Gastroesophageal sphincter (tissue), 4 donors: Measurements from ENCODE around the gene KCNN3. TPM values are rescaled to one million over a fixed set of nuclear protein-coding genes. Genes with fewer than 3 reads are reported as not detected.

Source experiments
- ATAC-seq: fragments of 150-250 bp; one replicate; pipeline ENCODE4 v1.9.1; 2016; ENCODE audit warnings: mild to moderate bottlenecking, moderate library complexity
- H3K27ac ChIP-seq, 4 donors: fragments of 200-600 bp; sonication (generic) in 3 of 4; 1 replicate in 3 of 4; 2 replicates in 1 of 4; pipeline ENCODE4 v1.5.1; 2016 to 2019
- H3K27me3 ChIP-seq: fragments of 200-600 bp; sonication (generic); one replicate; pipeline ENCODE4 v1.5.1; 2019
- H3K36me3 ChIP-seq, 2 donors: fragments of 200-600 bp; sonication (generic); one replicate each; pipeline ENCODE4 v1.5.1; 2019; ENCODE audit warnings: control low read depth in 1 of 2
- H3K4me1 ChIP-seq, 3 donors: fragments of 200-600 bp; sonication (generic); 1 replicate in 2 of 3; 2 replicates in 1 of 3; pipeline ENCODE4 v1.5.1; 2016 to 2019; ENCODE audit warnings: control low read depth in 2 of 3
- H3K4me3 ChIP-seq, 2 donors: fragments of 200-600 bp; sonication (generic); one replicate each; pipeline ENCODE4 v1.5.1; 2019; ENCODE audit warnings: mild to moderate bottlenecking in 1 of 2, moderate library complexity in 1 of 2
- H3K9me3 ChIP-seq, 3 donors: fragments of 200-600 bp; sonication (generic); one replicate each; pipeline ENCODE4 v1.5.1; 2017 to 2019; ENCODE audit warnings: control low read depth in 2 of 3
- EP300 ChIP-seq: sonication (generic); formaldehyde crosslinking; IDR thresholded peaks from one replicate; pipeline ENCODE4 v1.6.1; 2017; ENCODE audit warnings: antibody characterized with exemption, mild to moderate bottlenecking
- POLR2A ChIP-seq, 2 donors: fragments of 450-650 bp; IDR thresholded peaks; one replicate each; pipeline ENCODE4 v1.6.1; 2017; ENCODE audit warnings: antibody characterized with exemption in 2 of 2, mild to moderate bottlenecking in 2 of 2, moderate library complexity in 1 of 2
- POLR2AphosphoS5 ChIP-seq: sonication (generic); formaldehyde crosslinking; IDR thresholded peaks from one replicate; pipeline ENCODE4 v1.6.1; 2017; ENCODE audit warnings: antibody characterized with exemption
- WGBS, 2 donors: methylation state at CpG; one replicate each; pipeline ENCODE4 v1.1.5; 2018; ENCODE audit warnings: low coverage in 1 of 2; 5-methylcytosine and 5-hydroxymethylcytosine counted together
- total RNA-seq, 4 donors: library from RNA; depleted of rRNA; stranded (reverse); fragments of >200 nt; gene quantifications; one replicate each; pipeline ENCODE4 v1.1.0, GENCODE V29; 2016
- TF ChIP-seq, protein P1 (sequence below), 4 experiments: fragments of 200-600 bp in 2 of 4; fragments of 450-650 bp in 2 of 4; sonication (generic) in 1 of 4; IDR thresholded peaks; one replicate each; pipeline ENCODE4 v1.5.1; 2017 to 2019; ENCODE audit warnings: antibody characterized with exemption in 4 of 4, mild to moderate bottlenecking in 2 of 4, moderate library complexity in 2 of 4

KCNN3 gene
- total RNA-seq, 4 donors from 2014 or later: 1.8 to 13.7 (median 8.1) TPM

DNA sequence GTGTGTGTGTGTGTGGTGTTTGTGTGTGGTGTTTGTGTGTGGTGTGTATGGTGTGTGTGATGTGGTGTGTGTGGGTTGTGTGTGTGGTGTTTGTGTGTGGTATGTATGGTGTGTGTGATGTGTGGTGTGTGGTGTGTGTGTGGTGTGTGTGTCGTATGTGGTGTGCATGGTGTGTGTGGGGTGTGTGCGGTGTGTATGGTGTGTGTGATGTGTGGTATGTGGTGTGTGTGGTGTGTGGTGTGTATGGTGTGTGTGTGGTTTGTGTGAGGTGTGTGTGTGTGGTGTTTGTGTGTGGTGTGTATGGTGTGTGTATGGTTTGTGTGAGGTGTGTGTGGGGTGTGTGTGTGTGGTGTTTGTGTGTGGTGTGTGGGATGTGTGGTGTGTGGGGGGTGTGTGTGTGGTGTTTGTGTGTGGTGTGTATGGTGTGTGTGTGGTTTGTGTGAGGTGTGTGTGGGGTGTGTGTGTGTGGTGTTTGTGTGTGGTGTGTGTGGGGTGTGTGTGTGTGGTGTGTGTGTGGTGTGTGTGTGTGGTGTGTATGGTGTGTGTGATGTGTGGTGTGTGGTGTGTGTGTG, 155.9 kb downstream of the KCNN3 start:
- Histone ChIP-seq H3K9me3 (no peaks in the 10 kb centered on the region), H3K36me3 (no peaks in the 10 kb centered on the region), H3K27ac (no peak overlapping the region), H3K4me1 (peaks cover 0 to 26% (median 8%) of the 10 kb centered on the region in 3 donors), H3K27me3 (no peaks in the 10 kb centered on the region), H3K4me3 (no peak overlapping the region)
- 95 to 100% methylated on average over 1 to 2 of the region's 2 CpGs for WGBS, 2 donors
- no peak for ATAC-seq
- TF ChIP-seq POLR2AphosphoS5 (no peak), EP300 (no peak), POLR2A (IDR thresholded peaks at IDR 0.05) (no peak)
- TF ChIP-seq, protein P1, sequence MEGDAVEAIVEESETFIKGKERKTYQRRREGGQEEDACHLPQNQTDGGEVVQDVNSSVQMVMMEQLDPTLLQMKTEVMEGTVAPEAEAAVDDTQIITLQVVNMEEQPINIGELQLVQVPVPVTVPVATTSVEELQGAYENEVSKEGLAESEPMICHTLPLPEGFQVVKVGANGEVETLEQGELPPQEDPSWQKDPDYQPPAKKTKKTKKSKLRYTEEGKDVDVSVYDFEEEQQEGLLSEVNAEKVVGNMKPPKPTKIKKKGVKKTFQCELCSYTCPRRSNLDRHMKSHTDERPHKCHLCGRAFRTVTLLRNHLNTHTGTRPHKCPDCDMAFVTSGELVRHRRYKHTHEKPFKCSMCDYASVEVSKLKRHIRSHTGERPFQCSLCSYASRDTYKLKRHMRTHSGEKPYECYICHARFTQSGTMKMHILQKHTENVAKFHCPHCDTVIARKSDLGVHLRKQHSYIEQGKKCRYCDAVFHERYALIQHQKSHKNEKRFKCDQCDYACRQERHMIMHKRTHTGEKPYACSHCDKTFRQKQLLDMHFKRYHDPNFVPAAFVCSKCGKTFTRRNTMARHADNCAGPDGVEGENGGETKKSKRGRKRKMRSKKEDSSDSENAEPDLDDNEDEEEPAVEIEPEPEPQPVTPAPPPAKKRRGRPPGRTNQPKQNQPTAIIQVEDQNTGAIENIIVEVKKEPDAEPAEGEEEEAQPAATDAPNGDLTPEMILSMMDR (IDR thresholded peaks at IDR 0.05): no peak

DNA sequence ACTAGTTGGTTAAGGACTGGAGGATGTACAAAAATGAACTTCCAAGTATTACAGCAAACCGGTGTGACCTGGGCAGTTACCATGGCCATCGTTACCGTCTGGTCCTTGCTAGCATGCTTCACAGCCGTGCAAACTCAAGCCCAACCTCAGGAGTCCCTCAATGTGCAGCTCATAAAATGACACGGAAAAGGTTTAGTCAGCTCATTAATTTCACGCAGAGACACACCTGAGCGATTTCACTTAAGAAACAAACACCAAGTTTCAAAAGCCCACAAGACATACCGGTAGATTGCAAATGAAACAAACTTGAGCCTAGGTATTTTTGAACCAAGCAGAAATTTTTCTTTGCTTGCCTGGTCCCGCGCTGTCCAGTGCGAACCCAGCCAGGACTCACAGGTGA, 157.1 kb downstream of the KCNN3 start:
- Histone ChIP-seq H3K27ac (no peak overlapping the region), H3K9me3 (no peaks in the 10 kb centered on the region), H3K4me3 (no peak overlapping the region), H3K36me3 (peaks cover 0 to 2% of the 10 kb centered on the region in 2 donors), H3K4me1 (peaks cover 0 to 25% (median 8%) of the 10 kb centered on the region in 3 donors), H3K27me3 (no peaks in the 10 kb centered on the region)
- TF ChIP-seq POLR2AphosphoS5 (no peak), EP300 (no peak), POLR2A (IDR thresholded peaks at IDR 0.05) (no peak)
- TF ChIP-seq, protein P1 (IDR thresholded peaks at IDR 0.05): no peak
- WGBS, 2 donors: 86 to 95% methylated on average over 4 to 5 of the region's 11 CpGs
- no peak for ATAC-seq

DNA sequence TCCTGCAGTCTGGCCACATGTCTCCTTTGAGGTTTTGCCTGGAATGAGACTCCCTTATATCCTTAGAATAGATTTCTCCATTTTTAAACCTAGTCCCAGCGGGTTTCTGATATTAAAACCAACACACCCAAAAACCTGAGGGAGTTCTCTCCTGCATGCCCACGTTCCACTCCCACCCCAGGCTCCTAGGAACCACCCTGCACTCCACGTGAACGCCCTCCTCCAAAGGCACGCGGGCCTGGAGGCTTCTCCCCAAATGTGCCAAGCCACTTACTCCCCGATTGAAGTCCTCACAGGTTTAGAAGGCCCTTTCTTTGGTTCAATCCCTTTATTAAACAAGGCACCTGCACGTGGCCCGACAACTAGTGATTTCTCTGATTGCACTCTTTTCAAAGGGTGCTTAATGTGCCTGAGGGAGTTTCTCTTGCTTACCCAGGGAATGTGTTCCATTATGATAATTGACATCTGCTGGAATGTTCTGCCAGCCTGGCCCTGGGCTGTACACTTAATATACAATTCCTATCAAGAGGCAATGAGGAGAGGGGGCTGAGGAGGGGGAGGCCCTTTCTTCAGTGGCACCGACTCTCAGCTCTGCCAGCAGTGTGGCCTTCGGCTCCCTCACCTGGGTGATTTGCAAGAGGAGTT, 157.8 kb downstream of the KCNN3 start:
- Histone ChIP-seq H3K27ac (no peak overlapping the region), H3K27me3 (no peaks in the 10 kb centered on the region), H3K4me3 (no peak overlapping the region), H3K9me3 (no peaks in the 10 kb centered on the region), H3K36me3 (peaks cover 0 to 3% of the 10 kb centered on the region in 2 donors), H3K4me1 (peaks cover 0 to 19% (median 8%) of the 10 kb centered on the region in 3 donors)
- no peak for TF ChIP-seq POLR2A (IDR thresholded peaks at IDR 0.05)
- TF ChIP-seq EP300: no peak
- no peak for TF ChIP-seq POLR2AphosphoS5
- TF ChIP-seq, protein P1 (IDR thresholded peaks at IDR 0.05): no peak
- ATAC-seq: no peak
- WGBS, 2 donors: 90 to 94% methylated on average over 8 of the region's 11 CpGs

DNA sequence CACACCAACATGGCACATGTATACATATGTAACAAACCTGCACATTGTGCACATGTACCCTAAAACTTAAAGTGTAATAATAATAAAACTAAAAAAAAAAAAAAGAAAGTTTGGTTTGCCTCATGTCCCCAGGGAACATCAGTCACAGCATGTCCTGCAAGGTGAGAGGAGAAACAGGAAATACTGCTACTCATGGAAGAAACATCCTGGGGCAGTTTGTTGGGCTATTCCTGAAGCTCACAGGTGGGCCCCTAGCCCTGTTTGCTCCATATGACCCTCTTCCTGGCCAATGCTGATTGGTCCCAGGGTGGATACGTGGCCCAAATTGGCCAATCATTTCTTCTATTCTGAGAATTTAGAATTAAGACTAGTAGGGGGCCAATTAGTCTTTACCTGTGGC, 158.7 kb downstream of the KCNN3 start:
- Histone ChIP-seq H3K36me3 (peaks cover 0 to 3% of the 10 kb centered on the region in 2 donors), H3K27me3 (no peaks in the 10 kb centered on the region), H3K27ac (no peak overlapping the region), H3K9me3 (no peaks in the 10 kb centered on the region), H3K4me3 (no peak overlapping the region), H3K4me1 (peaks cover 0 to 11% (median 4%) of the 10 kb centered on the region in 3 donors)
- no peak for TF ChIP-seq POLR2A (IDR thresholded peaks at IDR 0.05)
- TF ChIP-seq EP300: no peak
- TF ChIP-seq POLR2AphosphoS5: no peak
- TF ChIP-seq, protein P1 (IDR thresholded peaks at IDR 0.05): no peak
- WGBS, 2 donors: 71 to 83% methylated on average over 1 of the region's 1 CpG
- ATAC-seq: no peak

DNA sequence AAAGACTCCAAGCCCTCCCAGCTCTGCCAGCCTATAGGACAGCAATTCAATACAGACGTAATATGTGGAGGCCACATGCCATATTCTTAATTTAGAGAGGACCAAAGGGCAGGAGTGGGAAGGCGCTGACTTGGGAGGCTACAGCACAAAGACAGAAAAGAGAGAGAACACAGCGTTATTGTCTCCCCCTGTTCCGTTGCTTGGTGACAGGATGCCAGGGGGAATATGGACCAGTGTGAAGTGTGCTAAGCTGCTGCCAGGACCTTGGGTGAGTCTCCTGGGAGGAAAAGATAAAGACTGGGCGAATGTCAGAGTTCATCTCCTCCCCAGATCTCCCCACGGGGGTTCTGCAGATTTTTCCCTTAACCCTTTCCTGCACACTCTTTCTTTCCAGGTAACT, 160.0 kb downstream of the KCNN3 start:
- Histone ChIP-seq H3K4me1 (no peaks in the 10 kb centered on the region), H3K27ac (no peak overlapping the region), H3K36me3 (peaks cover 0 to 3% of the 10 kb centered on the region in 2 donors), H3K9me3 (no peaks in the 10 kb centered on the region), H3K27me3 (no peaks in the 10 kb centered on the region), H3K4me3 (no peak overlapping the region)
- no peak for ATAC-seq
- TF ChIP-seq POLR2A (IDR thresholded peaks at IDR 0.05) (no peak), EP300 (no peak), POLR2AphosphoS5 (no peak)
- TF ChIP-seq, protein P1 (IDR thresholded peaks at IDR 0.05): no peak
- WGBS, 2 donors: 58 to 82% methylated on average over 5 to 6 of the region's 6 CpGs
